Suprapubic skin (tissue), 3 donors: ENCODE data around the gene PCF11.

ENCODE experiments used
- POLR2A ChIP-seq, 2 donors: fragments of 450-650 bp; IDR thresholded peaks; one replicate each; pipeline ENCODE4 v1.6.1; 2017; ENCODE audit warnings: antibody characterized with exemption in 2 of 2, mild to moderate bottlenecking in 2 of 2, moderate library complexity in 2 of 2
- TF ChIP-seq, protein P1 (sequence below), 2 donors: fragments of 200-600 bp in 1 of 2; fragments of 450-650 bp in 1 of 2; sonication (generic) in 1 of 2; IDR thresholded peaks; one replicate each; pipeline ENCODE4 v1.5.1; 2016 to 2019; ENCODE audit warnings: antibody characterized with exemption in 2 of 2, mild to moderate bottlenecking in 1 of 2, moderate library complexity in 1 of 2

DNA sequence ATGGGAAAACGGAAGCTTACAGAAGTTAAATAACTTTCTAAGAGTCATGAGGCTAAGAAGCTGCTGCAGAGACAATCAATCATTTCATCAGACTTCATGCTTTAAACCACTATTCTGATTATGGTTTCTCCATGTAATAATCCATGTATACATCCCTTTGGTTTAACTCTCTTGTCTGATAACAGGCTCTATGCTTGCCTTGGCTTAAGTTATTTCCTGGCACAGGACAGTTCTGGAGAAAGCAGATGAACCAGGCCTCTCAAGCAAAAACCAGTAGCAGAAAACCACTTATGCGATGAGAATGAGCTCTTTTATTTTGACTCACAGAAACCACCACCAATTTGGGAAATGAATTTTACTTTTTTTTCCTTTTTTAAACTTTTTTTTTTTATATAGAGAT lies 6.5 kb upstream of the PCF11 start:
- TF ChIP-seq, protein P1, sequence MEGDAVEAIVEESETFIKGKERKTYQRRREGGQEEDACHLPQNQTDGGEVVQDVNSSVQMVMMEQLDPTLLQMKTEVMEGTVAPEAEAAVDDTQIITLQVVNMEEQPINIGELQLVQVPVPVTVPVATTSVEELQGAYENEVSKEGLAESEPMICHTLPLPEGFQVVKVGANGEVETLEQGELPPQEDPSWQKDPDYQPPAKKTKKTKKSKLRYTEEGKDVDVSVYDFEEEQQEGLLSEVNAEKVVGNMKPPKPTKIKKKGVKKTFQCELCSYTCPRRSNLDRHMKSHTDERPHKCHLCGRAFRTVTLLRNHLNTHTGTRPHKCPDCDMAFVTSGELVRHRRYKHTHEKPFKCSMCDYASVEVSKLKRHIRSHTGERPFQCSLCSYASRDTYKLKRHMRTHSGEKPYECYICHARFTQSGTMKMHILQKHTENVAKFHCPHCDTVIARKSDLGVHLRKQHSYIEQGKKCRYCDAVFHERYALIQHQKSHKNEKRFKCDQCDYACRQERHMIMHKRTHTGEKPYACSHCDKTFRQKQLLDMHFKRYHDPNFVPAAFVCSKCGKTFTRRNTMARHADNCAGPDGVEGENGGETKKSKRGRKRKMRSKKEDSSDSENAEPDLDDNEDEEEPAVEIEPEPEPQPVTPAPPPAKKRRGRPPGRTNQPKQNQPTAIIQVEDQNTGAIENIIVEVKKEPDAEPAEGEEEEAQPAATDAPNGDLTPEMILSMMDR (IDR thresholded peaks at IDR 0.05), result no peak
- no peak for TF ChIP-seq POLR2A (IDR thresholded peaks at IDR 0.05)
